HepG2 (cell line): Measurements from ENCODE around the gene FAM222A. TPM values are rescaled to one million over a fixed set of nuclear protein-coding genes. Genes with fewer than 3 reads are reported as not detected.

ENCODE experiments used
- ATAC-seq: fragments of 200-7000 bp; cut with Tn5 transposase; 3 replicates; pipeline ENCODE4 v1.9.1; 2020; ENCODE audit warnings: mild to moderate bottlenecking, moderate library complexity
- BruUV-seq: library from RNA; stranded (reverse); fragments of 400-500 nt; replicated peaks from 2 replicates; lab custom pipeline; 2021; lab: Mats Ljungman, UMichigan
- CTCF ChIA-PET: fragments of 300-600 bp; formaldehyde crosslinking; extraction: SDS; loops from one replicate; lab custom pipeline; 2021; ENCODE audit warnings: low total read pairs, inconsistent platforms, low intra/inter-chr PET ratio; lab: Yijun Ruan, JAX
- POLR2A ChIA-PET: fragments of 350-600 bp; sonication (Branson Sonifier 250); formaldehyde crosslinking; loops from one replicate; lab custom pipeline; 2020; ENCODE audit warnings: antibody characterized with exemption, inconsistent platforms; lab: Yijun Ruan, JAX
- DNase-seq: peaks from one replicate; pipeline ENCODE4 v3.0.0-alpha.2; 2015; ENCODE audit warnings: low spot score
- FAIRE-seq: peaks from 3 replicates; lab custom pipeline; 2011; peaks lifted over from hg19 to GRCh38; lab: Jason Lieb, UNC
- H2AFZ ChIP-seq: one replicate; pipeline ENCODE4 v1.6.1; 2011; ENCODE audit warnings: low read length, inconsistent platforms
- H3K27ac ChIP-seq: fragments of 300-600 bp; 3 replicates; pipeline ENCODE4 v1.8.0; 2011; ENCODE audit warnings: mixed run types, mild to moderate bottlenecking, mixed read lengths, low read length, inconsistent platforms; ENCODE audit not compliant: insufficient read depth; ENCODE audit errors: extremely low read length
- H3K27me3 ChIP-seq, 2 experiments: fragments of 200-600 bp in 1 of 2; 2 replicates in 1 of 2; 3 replicates in 1 of 2; pipeline versions ENCODE4 v1.6.0 to v1.8.0; 2011; ENCODE audit warnings: low read length in 2 of 2, mild to moderate bottlenecking in 2 of 2, moderate library complexity in 2 of 2, inconsistent platforms in 1 of 2; ENCODE audit not compliant: insufficient read depth in 2 of 2, control insufficient read depth in 1 of 2
- H3K36me3 ChIP-seq, 2 experiments: fragments of 200-600 bp in 1 of 2; replicated peaks in 1 of 2; 2 replicates in 1 of 2; 3 replicates in 1 of 2; pipeline versions ENCODE4 v1.5.1 to v1.8.0; 2011; ENCODE audit warnings: low read length in 2 of 2, inconsistent platforms in 1 of 2; ENCODE audit not compliant: insufficient read depth in 2 of 2, control insufficient read depth in 1 of 2
- H3K4me1 ChIP-seq: 2 replicates; pipeline ENCODE4 v1.5.1; 2012; ENCODE audit warnings: low read length, inconsistent platforms; ENCODE audit not compliant: insufficient read depth
- H3K4me2 ChIP-seq: 2 replicates; pipeline ENCODE4 v1.6.0; 2011; ENCODE audit warnings: low read depth, low read length, inconsistent platforms
- H3K4me3 ChIP-seq, 3 experiments: fragments of 200-600 bp in 1 of 3; sonication (generic), shearing (Covaris generic) in 1 of 3; replicated peaks in 1 of 3; 2 replicates each; pipeline ENCODE4 v1.5.1; 2011 to 2016; ENCODE audit warnings: low read length in 3 of 3, inconsistent platforms in 2 of 3, low read depth in 2 of 3, mild to moderate bottlenecking in 2 of 3, control low read depth in 1 of 3, mixed read lengths in 1 of 3; ENCODE audit not compliant: insufficient read depth in 1 of 3
- H3K79me2 ChIP-seq: one replicate; pipeline ENCODE4 v1.6.1; 2011; ENCODE audit warnings: low read length, inconsistent platforms; ENCODE audit not compliant: insufficient read depth
- H3K9ac ChIP-seq: 2 replicates; pipeline ENCODE4 v1.6.0; 2011; ENCODE audit warnings: mild to moderate bottlenecking, low read depth, low read length, inconsistent platforms; ENCODE audit not compliant: insufficient read depth
- H3K9me3 ChIP-seq: 2 replicates; pipeline ENCODE4 v1.5.1; 2012; ENCODE audit warnings: mild to moderate bottlenecking, low read length
- H4K20me1 ChIP-seq: 2 replicates; pipeline ENCODE4 v1.6.0; 2011; ENCODE audit warnings: inconsistent platforms, mild to moderate bottlenecking, low read length, moderate library complexity; ENCODE audit not compliant: insufficient read depth
- ADNP ChIP-seq: sonication (generic); formaldehyde crosslinking; IDR thresholded peaks from 2 replicates; pipeline ENCODE4 v1.4.0; 2020; ENCODE audit warnings: missing genetic modification reagents
- CREB1 ChIP-seq, 2 experiments: fragments of 450-650 bp in 1 of 2; IDR thresholded peaks; 2 replicates each; pipeline ENCODE4 v1.6.1; 2016 to 2017; ENCODE audit warnings: control low read depth in 1 of 2, mild to moderate bottlenecking in 1 of 2, missing compliant biosample characterization in 1 of 2, missing genetic modification characterization in 1 of 2
- FOSL1 ChIP-seq: sonication (generic); formaldehyde crosslinking; IDR thresholded peaks from 2 replicates; pipeline ENCODE4 v1.9.0; 2021; ENCODE audit warnings: missing genetic modification reagents, borderline replicate concordance
- FOSL2 ChIP-seq: sonication (generic); formaldehyde crosslinking; IDR thresholded peaks from 2 replicates; pipeline ENCODE4 v1.4.0; 2020; ENCODE audit warnings: missing genetic modification reagents
- JUND ChIP-seq: sonication (generic); formaldehyde crosslinking; IDR thresholded peaks from 2 replicates; pipeline ENCODE4 v1.8.0; 2022; ENCODE audit warnings: mild to moderate bottlenecking, missing genetic modification reagents
- PCBP1 ChIP-seq: fragments of 200-400 bp; formaldehyde crosslinking; IDR thresholded peaks from 2 replicates; pipeline ENCODE4 v1.6.1; 2017; ENCODE audit warnings: mild to moderate bottlenecking, low read depth, low read length, borderline replicate concordance
- POLR2G ChIP-seq: fragments of 200-400 bp; formaldehyde crosslinking; IDR thresholded peaks from 2 replicates; pipeline ENCODE4 v1.6.1; 2018; ENCODE audit warnings: mild to moderate bottlenecking, low read depth, low read length, moderate library complexity
- RBAK ChIP-seq: sonication (generic); formaldehyde crosslinking; IDR thresholded peaks from 2 replicates; pipeline ENCODE4 v1.5.1; 2020; ENCODE audit warnings: mild to moderate bottlenecking, missing genetic modification reagents
- ZKSCAN1 ChIP-seq: fragments of 150-350 bp; IDR thresholded peaks from 2 replicates; pipeline ENCODE4 v1.6.1; 2014; ENCODE audit warnings: low read length
- ZNF24 ChIP-seq: fragments of 450-650 bp; IDR thresholded peaks from 2 replicates; pipeline ENCODE4 v1.6.1; 2017; ENCODE audit warnings: antibody characterized with exemption, mild to moderate bottlenecking
- ZNF3 ChIP-seq: IDR thresholded peaks from 2 replicates; pipeline ENCODE4 v1.7.0; 2017; ENCODE audit warnings: inconsistent platforms
- ZNF629 ChIP-seq: sonication (generic); formaldehyde crosslinking; conservative IDR thresholded peaks from 2 replicates; pipeline ENCODE4 v1.5.0; 2020; ENCODE audit warnings: missing genetic modification reagents
- WGBS: methylation state at CpG from one replicate; pipeline ENCODE4 v1.1.6; 2017; ENCODE audit warnings: low lambda C conversion rate; 5-methylcytosine and 5-hydroxymethylcytosine counted together
- in situ Hi-C: cut with HindIII; loops from 2 replicates; pipeline ENCODE4 v1.10.0; 2017; ENCODE audit warnings: low pct_unique_long_range_greater_than_20kb; ENCODE audit not compliant: extremely low pct_ligation_motif_present
- intact Hi-C: fragments of 100-400 bp; cut with micrococcal nuclease; formaldehyde crosslinking; loops from one replicate; pipeline ENCODE4 v1.10.0; 2022; ENCODE audit not compliant: unreplicated experiment
- polyA plus RNA-seq, 8 experiments: library from polyadenylated mRNA; depleted of rRNA in 3 of 8; stranded (reverse) in 7 of 8; unstranded in 1 of 8; fragments of >200 nt; fragmentation: Illumina TruSeq in 4 of 8; extraction: Trizol in 4 of 8; gene quantifications; 2 replicates each; pipeline versions ENCODE4 v1.2.1 to v1.2.3, GENCODE V29; 2011 to 2016; ENCODE audit warnings: low read depth in 4 of 8, missing spikeins in 1 of 8, mixed read lengths in 1 of 8; ENCODE audit not compliant: insufficient read depth in 1 of 8
- total RNA-seq, 5 experiments: library from RNA; depleted of rRNA; stranded (reverse); fragments of >200 nt; fragmentation: Illumina TruSeq; extraction: Trizol; gene quantifications; 2 replicates each; pipeline ENCODE4 v1.2.3, GENCODE V29; 2016; ENCODE audit warnings: low read depth in 1 of 5
- TF ChIP-seq, protein P1 (sequence below): sonication (generic); formaldehyde crosslinking; conservative IDR thresholded peaks from 2 replicates; pipeline ENCODE4 v1.8.0; 2022; ENCODE audit warnings: mild to moderate bottlenecking, moderate library complexity, missing genetic modification reagents
- TF ChIP-seq, protein P2 (sequence below): sonication (generic); formaldehyde crosslinking; IDR thresholded peaks from 2 replicates; pipeline ENCODE4 v1.4.0; 2020; ENCODE audit warnings: mild to moderate bottlenecking, missing genetic modification reagents
- TF ChIP-seq, protein P3 (sequence below): sonication (generic); formaldehyde crosslinking; IDR thresholded peaks from 2 replicates; pipeline ENCODE4 v1.4.0; 2020; ENCODE audit warnings: missing genetic modification reagents

The FAM222A gene
- total and polyA plus RNA-seq, 2 of the 13 experiments (the other 11 are each of a cell fraction or from before 2014, with no cell fraction given), result 2.7 to 9.6 TPM

DNA sequence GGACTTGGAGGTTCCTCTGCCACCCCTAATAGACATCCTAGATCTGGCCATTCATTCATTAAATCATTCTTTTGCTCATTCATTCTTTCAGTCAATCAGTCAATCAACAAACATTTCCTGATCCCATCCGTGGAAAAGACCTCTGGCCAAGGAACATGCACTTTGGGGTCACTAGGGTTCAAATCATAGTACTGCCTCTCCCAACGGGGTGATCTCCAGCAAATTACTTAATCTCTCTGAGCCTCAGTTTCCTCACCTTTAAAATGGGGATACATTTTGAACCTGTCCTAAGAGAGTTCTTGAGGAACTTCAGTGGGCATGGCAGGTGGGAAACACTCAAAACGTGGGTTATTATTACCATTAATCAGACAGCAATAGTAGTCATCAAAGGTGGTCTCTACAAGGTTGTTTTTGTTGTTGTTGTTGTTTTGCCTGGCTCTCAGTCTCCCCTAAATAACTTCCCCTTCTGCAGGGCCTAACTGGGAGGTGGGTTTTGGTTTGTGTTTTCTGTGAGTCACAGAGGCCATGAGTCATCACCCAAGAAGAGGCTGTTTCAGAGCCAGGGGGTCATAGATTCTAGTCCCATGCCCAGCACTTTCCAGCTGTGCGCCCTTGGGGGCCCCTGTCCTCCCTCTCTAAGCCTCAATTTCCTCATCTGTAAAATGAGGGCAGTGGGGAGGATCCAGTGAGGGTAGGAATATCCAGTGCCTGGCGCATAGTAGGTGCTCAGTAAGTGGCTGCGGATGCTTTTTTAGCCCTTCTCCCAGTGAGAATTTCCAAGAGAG lies 16.9 kb upstream of the FAM222A start:
- BruUV-seq, result no TSS peak
- Histone ChIP-seq H3K4me2 (peak overlapping the region; percentile 82), H3K27me3 (peaks cover 1 to 8% of the 10 kb centered on the region in 2 experiments; a peak in 2 of 5 replicates), H4K20me1 (no peaks in the 10 kb centered on the region), H3K36me3 (no peaks in the 10 kb centered on the region), H3K27ac (peak overlapping the region; percentile 42), H3K79me2 (no peaks in the 10 kb centered on the region), H2AFZ (no peak overlapping the region), H3K9ac (peak overlapping the region; percentile 43; the same call in 1 of the 2 replicates), H3K4me3 (peak overlapping the region in 1 of 3 experiments; percentile 55; a peak in 2 of 6 replicates), H3K4me1 (peaks cover 25% of the 10 kb centered on the region), H3K9me3 (no peaks in the 10 kb centered on the region)
- ChIA-PET CTCF (no interaction called here), POLR2A (interaction anchor here (0.9 to 1.1 kb wide), 2 partner anchors 10 to 23 kb away, joined by 3 to 6 read pairs; no protein-coding TSS in a partner anchor)
- 26% methylated on average over 6 of the region's 6 CpGs for WGBS
- intact Hi-C loops, result no loop called here
- in situ Hi-C loops, result no loop called here
- ATAC-seq (no peak), DNase-seq (peak; percentile 36), FAIRE-seq (no peak)
- TF ChIP-seq JUND (CRISPR knock-in tag) (peak; percentile 32; the same call in 1 of the 2 replicates), PCBP1 (no peak), ZNF629 (CRISPR knock-in tag) (peak; percentile 79), ADNP (CRISPR knock-in tag) (0 out of 2 replicates have a peak, but pooled peaks have one; percentile 36), FOSL2 (CRISPR knock-in tag) (peak; percentile 92), ZNF3 (peak; percentile 99), FOSL1 (CRISPR knock-in tag) (peak; percentile 36; the same call in 1 of the 2 replicates), RBAK (CRISPR knock-in tag) (no peak), ZKSCAN1 (peak; percentile 92), CREB1 (IDR thresholded peaks at IDR 0.05) (peak; percentile 68), CREB1 (CRISPR knock-in tag; IDR thresholded peaks at IDR 0.05) (no peak), POLR2G (no peak), ZNF24 (peak; percentile 82)
- TF ChIP-seq, protein P1, sequence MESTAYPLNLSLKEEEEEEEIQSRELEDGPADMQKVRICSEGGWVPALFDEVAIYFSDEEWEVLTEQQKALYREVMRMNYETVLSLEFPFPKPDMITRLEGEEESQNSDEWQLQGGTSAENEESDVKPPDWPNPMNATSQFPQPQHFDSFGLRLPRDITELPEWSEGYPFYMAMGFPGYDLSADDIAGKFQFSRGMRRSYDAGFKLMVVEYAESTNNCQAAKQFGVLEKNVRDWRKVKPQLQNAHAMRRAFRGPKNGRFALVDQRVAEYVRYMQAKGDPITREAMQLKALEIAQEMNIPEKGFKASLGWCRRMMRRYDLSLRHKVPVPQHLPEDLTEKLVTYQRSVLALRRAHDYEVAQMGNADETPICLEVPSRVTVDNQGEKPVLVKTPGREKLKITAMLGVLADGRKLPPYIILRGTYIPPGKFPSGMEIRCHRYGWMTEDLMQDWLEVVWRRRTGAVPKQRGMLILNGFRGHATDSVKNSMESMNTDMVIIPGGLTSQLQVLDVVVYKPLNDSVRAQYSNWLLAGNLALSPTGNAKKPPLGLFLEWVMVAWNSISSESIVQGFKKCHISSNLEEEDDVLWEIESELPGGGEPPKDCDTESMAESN, result no peak
- TF ChIP-seq, protein P2, sequence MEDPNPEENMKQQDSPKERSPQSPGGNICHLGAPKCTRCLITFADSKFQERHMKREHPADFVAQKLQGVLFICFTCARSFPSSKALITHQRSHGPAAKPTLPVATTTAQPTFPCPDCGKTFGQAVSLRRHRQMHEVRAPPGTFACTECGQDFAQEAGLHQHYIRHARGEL (CRISPR knock-in tag), result no peak
- TF ChIP-seq, protein P3, sequence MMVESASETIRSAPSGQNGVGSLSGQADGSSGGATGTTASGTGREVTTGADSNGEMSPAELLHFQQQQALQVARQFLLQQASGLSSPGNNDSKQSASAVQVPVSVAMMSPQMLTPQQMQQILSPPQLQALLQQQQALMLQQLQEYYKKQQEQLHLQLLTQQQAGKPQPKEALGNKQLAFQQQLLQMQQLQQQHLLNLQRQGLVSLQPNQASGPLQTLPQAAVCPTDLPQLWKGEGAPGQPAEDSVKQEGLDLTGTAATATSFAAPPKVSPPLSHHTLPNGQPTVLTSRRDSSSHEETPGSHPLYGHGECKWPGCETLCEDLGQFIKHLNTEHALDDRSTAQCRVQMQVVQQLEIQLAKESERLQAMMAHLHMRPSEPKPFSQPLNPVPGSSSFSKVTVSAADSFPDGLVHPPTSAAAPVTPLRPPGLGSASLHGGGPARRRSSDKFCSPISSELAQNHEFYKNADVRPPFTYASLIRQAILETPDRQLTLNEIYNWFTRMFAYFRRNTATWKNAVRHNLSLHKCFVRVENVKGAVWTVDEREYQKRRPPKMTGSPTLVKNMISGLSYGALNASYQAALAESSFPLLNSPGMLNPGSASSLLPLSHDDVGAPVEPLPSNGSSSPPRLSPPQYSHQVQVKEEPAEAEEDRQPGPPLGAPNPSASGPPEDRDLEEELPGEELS, result 0 out of 2 replicates have a peak, but pooled peaks have one; percentile 31
